Karpas-422 (cell line): ENCODE data around the gene SYCP1. TPM values are rescaled to one million over a fixed set of nuclear protein-coding genes. Genes with fewer than 3 reads are reported as not detected.

Source experiments
- DNase-seq: peaks from one replicate; pipeline ENCODE4 v3.0.0-alpha.2; 2015
- H2AFZ ChIP-seq: fragments of 200-600 bp; sonication (generic); 2 replicates; pipeline ENCODE4 v1.6.1; 2014; ENCODE audit warnings: antibody characterized with exemption, low read length, mixed read lengths
- H3K27ac ChIP-seq: fragments of 200-600 bp; sonication (generic); 2 replicates; pipeline ENCODE4 v1.5.1; 2014; ENCODE audit warnings: mild to moderate bottlenecking, low read length, moderate library complexity
- H3K27me3 ChIP-seq: fragments of 200-600 bp; sonication (generic); 2 replicates; pipeline ENCODE4 v1.6.1; 2014; ENCODE audit warnings: low read length, mixed read lengths
- H3K36me3 ChIP-seq: fragments of 200-600 bp; sonication (generic); 2 replicates; pipeline ENCODE4 v1.6.1; 2014; ENCODE audit warnings: low read length, mixed read lengths; ENCODE audit not compliant: insufficient read depth
- H3K4me1 ChIP-seq: fragments of 200-600 bp; sonication (generic); 2 replicates; pipeline ENCODE4 v1.6.1; 2014; ENCODE audit warnings: mild to moderate bottlenecking, low read length, mixed read lengths
- H3K4me2 ChIP-seq: fragments of 200-600 bp; sonication (generic); 2 replicates; pipeline ENCODE4 v1.6.1; 2014; ENCODE audit warnings: low read length, low read depth, mild to moderate bottlenecking; ENCODE audit not compliant: poor library complexity, severe bottlenecking
- H3K4me3 ChIP-seq: fragments of 200-600 bp; sonication (generic); 2 replicates; pipeline ENCODE4 v1.5.1; 2014; ENCODE audit warnings: mild to moderate bottlenecking, antibody characterized with exemption, low read length, mixed read lengths
- H3K79me2 ChIP-seq: fragments of 200-600 bp; sonication (generic); 2 replicates; pipeline ENCODE4 v1.6.1; 2014; ENCODE audit warnings: mild to moderate bottlenecking, low read length, mixed read lengths
- H3K9ac ChIP-seq: fragments of 200-600 bp; sonication (generic); 2 replicates; pipeline ENCODE4 v1.6.0; 2014; ENCODE audit warnings: low read length
- H3K9me2 ChIP-seq: fragments of 200-600 bp; sonication (generic), shearing (Covaris generic); replicated peaks from 2 replicates; pipeline ENCODE4 v1.6.0; 2014; ENCODE audit warnings: mild to moderate bottlenecking, low read length, moderate library complexity; ENCODE audit not compliant: insufficient read depth
- H3K9me3 ChIP-seq: fragments of 300-700, 200-600 bp; sonication (generic); 2 replicates; pipeline ENCODE4 v1.6.1; 2014; ENCODE audit warnings: low read length, mixed read lengths
- H4K20me1 ChIP-seq: fragments of 200-600 bp; sonication (generic); 2 replicates; pipeline ENCODE4 v1.6.1; 2014; ENCODE audit warnings: mild to moderate bottlenecking, antibody characterized with exemption, low read length, low read depth; ENCODE audit not compliant: insufficient read depth
- total RNA-seq: library from RNA; depleted of rRNA; stranded (reverse); fragments of >200 nt; shearing (Covaris generic); gene quantifications from 2 replicates; pipeline ENCODE4 v1.2.3, GENCODE V29; 2014; ENCODE audit warnings: low replicate concordance; rRNA removed

The SYCP1 gene
- total RNA-seq, 1 experiment from 2014 or later = not detected

DNA sequence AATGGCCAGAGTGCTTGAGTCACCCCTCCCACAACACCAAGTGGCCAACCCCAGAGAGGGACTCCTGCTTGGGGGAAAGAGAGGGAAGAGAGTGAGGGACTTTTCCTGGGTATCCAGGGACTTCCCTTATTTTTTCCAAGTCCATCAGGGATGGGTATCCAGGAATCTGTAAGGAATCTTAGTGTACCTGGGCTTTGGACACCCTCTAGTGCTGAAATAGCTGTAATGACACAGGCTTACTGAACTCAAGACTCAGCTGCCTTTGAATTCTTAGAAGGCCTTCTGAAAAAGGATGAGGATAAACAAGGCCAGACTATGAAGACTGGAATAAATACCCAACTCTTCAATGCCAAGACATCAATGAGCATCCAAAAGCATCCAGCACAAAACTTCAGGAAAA is 187.0 kb downstream of the SYCP1 start:
- H3K4me3 ChIP-seq = no peak overlapping the region
- no peaks in the 10 kb centered on the region for H3K4me1 ChIP-seq
- H3K9ac ChIP-seq = no peak overlapping the region
- no peaks in the 10 kb centered on the region for H3K36me3 ChIP-seq
- H4K20me1 ChIP-seq = no peaks in the 10 kb centered on the region
- no peak for DNase-seq
- no peak overlapping the region for H3K27ac ChIP-seq
- no peak overlapping the region for H2AFZ ChIP-seq
- H3K4me2 ChIP-seq = no peak overlapping the region
- H3K27me3 ChIP-seq = peaks cover 4% of the 10 kb centered on the region; the same call in 1 of the 2 replicates
- no peaks in the 10 kb centered on the region for H3K9me3 ChIP-seq
- H3K79me2 ChIP-seq = no peaks in the 10 kb centered on the region
- H3K9me2 ChIP-seq = no peaks in the 10 kb centered on the region

Other genes starting within 250 kb of the SYCP1 start
- 0.11 and 0.60 TPM in 2 replicates for gene DENND2C, start 184.8 kb upstream of the SYCP1 start, total RNA-seq
- not detected in 2 replicates for gene AMPD1, start 159.3 kb upstream of the SYCP1 start, total RNA-seq
- 30.6 and 68.0 TPM in 2 replicates for gene NRAS, start 138.1 kb upstream of the SYCP1 start, total RNA-seq
- 310 and 375 TPM in 2 replicates for gene CSDE1, start 96.9 kb upstream of the SYCP1 start, total RNA-seq
- 75.4 and 106 TPM in 2 replicates for gene SIKE1, start 74.2 kb upstream of the SYCP1 start, total RNA-seq
- gene TSHB, start 175.0 kb downstream of the SYCP1 start, total RNA-seq = not detected in 2 replicates
- gene TSPAN2, start 234.6 kb downstream of the SYCP1 start, total RNA-seq = not detected in 2 replicates